DND-41 (cell line): ENCODE results near the gene CTSD.
A peak's percentile ranks its signal among the peaks of the same experiment; 100 is the strongest.

Source experiments
- ATAC-seq: fragments of 200-7000 bp; cut with Tn5 transposase; 3 replicates; pipeline ENCODE4 v1.9.1; 2021; ENCODE audit warnings: low read depth; ENCODE audit not compliant: insufficient read depth
- DNase-seq: peaks from one replicate; pipeline ENCODE4 v3.0.0-alpha.2; 2020
- H2AFZ ChIP-seq: 2 replicates; pipeline ENCODE4 v1.6.0; 2012; ENCODE audit warnings: low read depth, low read length
- H3K27ac ChIP-seq: 2 replicates; pipeline ENCODE4 v1.5.1; 2012; ENCODE audit warnings: low read length, inconsistent platforms
- H3K27me3 ChIP-seq: fragments of 200-600 bp; sonication (generic); 2 replicates; pipeline ENCODE4 v1.6.0; 2012; ENCODE audit warnings: low read length, mild to moderate bottlenecking, inconsistent platforms; ENCODE audit not compliant: insufficient read depth, poor library complexity
- H3K36me3 ChIP-seq: 2 replicates; pipeline ENCODE4 v1.5.1; 2012; ENCODE audit warnings: low read length, inconsistent platforms; ENCODE audit not compliant: insufficient read depth
- H3K4me1 ChIP-seq: 2 replicates; pipeline ENCODE4 v1.5.1; 2012; ENCODE audit warnings: mild to moderate bottlenecking, low read length; ENCODE audit not compliant: insufficient read depth
- H3K4me2 ChIP-seq: 2 replicates; pipeline ENCODE4 v1.6.0; 2012; ENCODE audit warnings: mild to moderate bottlenecking, moderate library complexity, low read length, inconsistent platforms; ENCODE audit not compliant: insufficient read depth
- H3K4me3 ChIP-seq, 2 experiments: fragments of 200-600 bp in 1 of 2; shearing (Covaris generic) in 1 of 2; 2 replicates each; pipeline ENCODE4 v1.5.1; 2012 to 2016; ENCODE audit warnings: inconsistent platforms in 2 of 2, low read length in 2 of 2, mild to moderate bottlenecking in 2 of 2, low read depth in 1 of 2, moderate library complexity in 1 of 2
- H3K79me2 ChIP-seq: 2 replicates; pipeline ENCODE4 v1.6.0; 2012; ENCODE audit warnings: low read length, inconsistent platforms; ENCODE audit not compliant: insufficient read depth
- H3K9ac ChIP-seq: 2 replicates; pipeline ENCODE4 v1.6.0; 2012; ENCODE audit warnings: low read depth, mild to moderate bottlenecking, inconsistent platforms, low read length, moderate library complexity
- H3K9me3 ChIP-seq: 2 replicates; pipeline ENCODE4 v1.5.1; 2012; ENCODE audit warnings: low read length, moderate library complexity, mild to moderate bottlenecking, inconsistent platforms; ENCODE audit not compliant: insufficient read depth, severe bottlenecking
- H4K20me1 ChIP-seq: 2 replicates; pipeline ENCODE4 v1.6.0; 2012; ENCODE audit warnings: low read length; ENCODE audit not compliant: insufficient read depth
- CTCF ChIP-seq: IDR thresholded peaks from 2 replicates; pipeline ENCODE4 v1.5.1; 2012; ENCODE audit warnings: borderline replicate concordance, low read length, moderate library complexity, mild to moderate bottlenecking; ENCODE audit not compliant: poor library complexity, severe bottlenecking; ENCODE audit errors: extremely low read depth
- EZH2 ChIP-seq: IDR thresholded peaks from 3 replicates; pipeline ENCODE4 v1.6.1; 2012; ENCODE audit warnings: borderline replicate concordance, low read depth, mild to moderate bottlenecking, moderate library complexity, low read length, inconsistent platforms; ENCODE audit not compliant: severe bottlenecking

The CTSD gene

DNA sequence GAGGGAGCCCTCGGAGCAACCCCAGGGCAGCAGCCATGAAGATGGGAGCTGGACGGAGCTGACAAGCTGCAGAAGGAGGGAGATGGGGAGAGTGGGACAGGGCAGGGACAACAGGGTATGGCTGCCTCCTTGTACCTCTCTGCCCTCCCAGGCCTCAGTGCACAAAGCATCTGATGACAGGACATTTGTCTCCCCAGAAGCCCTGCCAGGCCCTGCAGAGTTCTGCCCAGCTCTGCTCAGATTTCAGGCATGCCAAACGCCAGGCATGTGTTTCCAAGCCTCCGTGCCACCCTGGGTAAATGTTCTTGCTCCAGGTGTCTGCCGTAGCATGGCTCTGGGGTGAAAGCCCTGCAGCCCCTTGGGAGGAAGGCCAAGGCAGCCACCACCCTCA lies 12.2 kb downstream of the CTSD start:
- DNase-seq: no peak
- TF ChIP-seq CTCF (no peak), EZH2 (no peak)
- Histone ChIP-seq H3K36me3 (peaks cover 50% of the 10 kb centered on the region), H3K27me3 (no peaks in the 10 kb centered on the region), H3K9me3 (no peaks in the 10 kb centered on the region), H3K4me3 (no peak overlapping the region), H3K27ac (no peak overlapping the region; the same call in 1 of the 2 replicates), H4K20me1 (peaks cover 19% of the 10 kb centered on the region), H2AFZ (no peak overlapping the region), H3K4me2 (no peak overlapping the region), H3K79me2 (0 out of 2 replicates have a peak, but pooled peaks cover under 1% of the 10 kb centered on the region), H3K4me1 (peaks cover under 1% of the 10 kb centered on the region; the same call in 1 of the 2 replicates), H3K9ac (no peak overlapping the region)
- no peak for ATAC-seq

GRCh38 chr11:1750840-1751530 lies 12.7 kb downstream of the CTSD start:
- Histone ChIP-seq H3K4me2 (no peak overlapping the region), H3K4me1 (no peaks in the 10 kb centered on the region; the same call in 1 of the 2 replicates), H3K9ac (no peak overlapping the region), H3K36me3 (peaks cover 50% of the 10 kb centered on the region), H3K27me3 (no peaks in the 10 kb centered on the region), H3K9me3 (no peaks in the 10 kb centered on the region), H3K4me3 (no peak overlapping the region), H3K27ac (no peak overlapping the region; the same call in 1 of the 2 replicates), H4K20me1 (peaks cover 15% of the 10 kb centered on the region), H2AFZ (no peak overlapping the region), H3K79me2 (no peaks in the 10 kb centered on the region)
- no peak for DNase-seq
- TF ChIP-seq EZH2 (no peak), CTCF (no peak)
- peak; percentile 13; the same call in 1 of the 3 replicates for ATAC-seq

GRCh38 chr11:1750481-1750839 lies 13.3 kb downstream of the CTSD start, which contains the start of gene IFITM10:
Gene IFITM10, minus strand, starts transcription at chr11:1750595. Its CDS starts 153 bp downstream, at chr11:1750442.
- no peak within 1 kb of the TSS for H3K4me3 ChIP-seq
- DNase-seq (no peak), ATAC-seq (peak; percentile 9; the same call in 1 of the 3 replicates)
- H3K36me3 ChIP-seq: peaks cover 46% of the 10 kb centered on the region
- H2AFZ ChIP-seq: no peak within 1 kb of the TSS
- no peaks in the 10 kb centered on the region for H3K9me3 ChIP-seq
- peaks cover 10% of the 10 kb centered on the region for H4K20me1 ChIP-seq
- no peaks in the 10 kb centered on the region for H3K79me2 ChIP-seq
- TF ChIP-seq EZH2 (no peak), CTCF (no peak)
- H3K27ac ChIP-seq: peak within 1 kb of the TSS; percentile 5; the same call in 1 of the 2 replicates
- no peak within 1 kb of the TSS for H3K4me2 ChIP-seq
- no peaks in the 10 kb centered on the region for H3K4me1 ChIP-seq
- H3K9ac ChIP-seq: no peak within 1 kb of the TSS
- no peaks in the 10 kb centered on the region for H3K27me3 ChIP-seq
